Left lung (tissue), 10 donors: ENCODE measurements around the gene ACMSD. TPM values are rescaled to one million over a fixed set of nuclear protein-coding genes. Genes with fewer than 3 reads are reported as not detected.
"Not testable (repeated sequence)": the region's sequence is repeated elsewhere in the genome, so short reads cannot be mapped to it uniquely, and the experiment has no call there.

Experiments
- ATAC-seq: fragments of 200-7000 bp; cut with Tn5 transposase; one replicate; pipeline ENCODE4 v1.9.1; 2020; ENCODE audit warnings: moderate library complexity
- DNase-seq, 4 donors: peaks; one replicate each; pipeline ENCODE4 v3.0.0-alpha.2; 2013 to 2020
- H3K27ac ChIP-seq, 2 donors: fragments of 200-600 bp; sonication (generic) in 1 of 2; one replicate each; pipeline versions ENCODE4 v1.5.0 to v1.8.0; 2020 to 2021
- H3K27me3 ChIP-seq, 2 donors: fragments of 200-600 bp; sonication (generic) in 1 of 2; one replicate each; pipeline versions ENCODE4 v1.5.0 to v1.8.0; 2020 to 2021
- H3K36me3 ChIP-seq, 2 donors: fragments of 200-600 bp; sonication (generic) in 1 of 2; one replicate each; pipeline versions ENCODE4 v1.5.0 to v1.8.0; 2020 to 2021
- H3K4me1 ChIP-seq, 2 donors: fragments of 200-600 bp; one replicate each; pipeline ENCODE4 v1.8.0; 2021
- H3K4me3 ChIP-seq, 2 donors: fragments of 200-600 bp; sonication (generic) in 1 of 2; one replicate each; pipeline versions ENCODE4 v1.5.0 to v1.8.0; 2020 to 2021; ENCODE audit warnings: mild to moderate bottlenecking in 1 of 2
- H3K9me3 ChIP-seq, 2 donors: fragments of 200-600 bp; sonication (generic) in 1 of 2; one replicate each; pipeline versions ENCODE4 v1.5.0 to v1.8.0; 2020 to 2021
- intact Hi-C, 2 donors: fragments of 100-400 bp; cut with DNase I; formaldehyde crosslinking; loops; one replicate each; pipeline versions ENCODE4 v1.11.2 to v1.14.2; 2022
- polyA plus RNA-seq, 6 donors: library from polyadenylated mRNA; unstranded; fragments of 120-200 nt; gene quantifications; one replicate each; pipeline ENCODE4 v1.2.1, GENCODE V29; 2013; ENCODE audit not compliant: insufficient read length in 6 of 6
- total RNA-seq, 2 donors: library from RNA; stranded (reverse); fragmentation: NEBNext Ultra II Directional; extraction: Animal tissue kit (Norgen Biotek cat#: 25700); gene quantifications; one replicate each; pipeline ENCODE4 v1.2.1, GENCODE V29; 2021
- TF ChIP-seq, protein P1 (sequence below), 2 donors: fragments of 200-600 bp; sonication (generic) in 1 of 2; IDR thresholded peaks; one replicate each; pipeline versions ENCODE4 v1.5.0 to v1.8.0; 2021; ENCODE audit warnings: antibody characterized with exemption in 2 of 2
- donor health status: DM: no; HTN: yes; CAD: no.
- donor health status: DM: no; HTN: no; CAD: no.

The ACMSD gene
- total and polyA plus RNA-seq, 8 donors: 1.0 to 2.0 (median 1.7) TPM; not detected in 2

GRCh38 chr2:134796373-134796772 is 42.0 kb upstream of the ACMSD start:
- Histone ChIP-seq H3K36me3 (no peaks in the 10 kb centered on the region), H3K4me1 (no peaks in the 10 kb centered on the region), H3K27ac (no peak overlapping the region), H3K27me3 (no peaks in the 10 kb centered on the region), H3K4me3 (no peak overlapping the region), H3K9me3 (no peaks in the 10 kb centered on the region)
- DNase-seq (no peak), ATAC-seq (no peak)
- intact Hi-C loops: no loop called here
- TF ChIP-seq, protein P1, sequence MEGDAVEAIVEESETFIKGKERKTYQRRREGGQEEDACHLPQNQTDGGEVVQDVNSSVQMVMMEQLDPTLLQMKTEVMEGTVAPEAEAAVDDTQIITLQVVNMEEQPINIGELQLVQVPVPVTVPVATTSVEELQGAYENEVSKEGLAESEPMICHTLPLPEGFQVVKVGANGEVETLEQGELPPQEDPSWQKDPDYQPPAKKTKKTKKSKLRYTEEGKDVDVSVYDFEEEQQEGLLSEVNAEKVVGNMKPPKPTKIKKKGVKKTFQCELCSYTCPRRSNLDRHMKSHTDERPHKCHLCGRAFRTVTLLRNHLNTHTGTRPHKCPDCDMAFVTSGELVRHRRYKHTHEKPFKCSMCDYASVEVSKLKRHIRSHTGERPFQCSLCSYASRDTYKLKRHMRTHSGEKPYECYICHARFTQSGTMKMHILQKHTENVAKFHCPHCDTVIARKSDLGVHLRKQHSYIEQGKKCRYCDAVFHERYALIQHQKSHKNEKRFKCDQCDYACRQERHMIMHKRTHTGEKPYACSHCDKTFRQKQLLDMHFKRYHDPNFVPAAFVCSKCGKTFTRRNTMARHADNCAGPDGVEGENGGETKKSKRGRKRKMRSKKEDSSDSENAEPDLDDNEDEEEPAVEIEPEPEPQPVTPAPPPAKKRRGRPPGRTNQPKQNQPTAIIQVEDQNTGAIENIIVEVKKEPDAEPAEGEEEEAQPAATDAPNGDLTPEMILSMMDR (IDR thresholded peaks at IDR 0.05): no peak

DNA sequence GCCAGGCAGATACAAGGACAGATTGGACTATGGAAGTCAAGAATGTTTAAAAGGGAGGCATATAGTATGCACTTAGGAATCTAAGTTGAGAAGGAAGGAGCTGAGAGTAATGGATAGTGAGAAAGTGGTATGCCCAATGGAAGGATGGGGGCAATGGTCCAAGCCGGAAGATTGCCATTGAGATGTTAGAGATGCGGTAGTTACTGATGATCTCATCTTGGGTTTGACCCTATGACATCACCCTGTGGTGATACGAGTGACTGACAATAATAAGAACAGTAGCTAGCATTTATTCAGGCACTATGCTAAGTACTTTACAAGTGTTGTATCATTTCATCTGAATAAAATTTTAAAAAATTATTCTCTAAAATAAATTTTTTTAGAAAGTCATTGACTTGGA is 38.5 kb upstream of the ACMSD start:
- TF ChIP-seq, protein P1 (IDR thresholded peaks at IDR 0.05): no peak
- H3K4me1 ChIP-seq: no peaks in the 10 kb centered on the region
- no peaks in the 10 kb centered on the region for H3K36me3 ChIP-seq
- no peak for ATAC-seq
- no peak overlapping the region for H3K27ac ChIP-seq
- peaks cover 0 to 14% of the 10 kb centered on the region in 2 donors for H3K9me3 ChIP-seq
- no peak for DNase-seq
- no peaks in the 10 kb centered on the region for H3K27me3 ChIP-seq
- no peak overlapping the region for H3K4me3 ChIP-seq
- intact Hi-C loops: no loop called here

DNA sequence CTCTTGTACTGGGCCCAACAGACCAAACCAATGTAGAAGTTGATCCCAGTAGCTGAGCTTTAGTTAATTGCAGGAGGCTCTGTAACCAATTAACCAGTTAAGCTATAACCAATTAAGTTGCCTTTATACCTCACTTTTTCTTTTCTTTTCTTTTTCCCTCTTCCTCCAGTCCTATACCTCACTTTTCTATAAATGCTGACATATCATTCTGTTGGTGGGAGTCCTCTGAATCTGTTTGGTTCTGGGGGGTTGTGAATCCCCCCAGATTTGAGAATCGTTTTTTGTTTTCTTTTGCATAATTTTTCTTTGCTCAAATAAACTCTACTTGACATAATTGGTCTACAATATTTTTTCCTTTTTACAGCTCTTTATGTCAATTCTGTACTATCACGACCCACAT is 38.1 kb upstream of the ACMSD start:
- TF ChIP-seq, protein P1 (IDR thresholded peaks at IDR 0.05): no peak
- Histone ChIP-seq H3K4me3 (no peak overlapping the region), H3K27ac (no peak overlapping the region), H3K27me3 (no peaks in the 10 kb centered on the region), H3K9me3 (peaks cover 0 to 15% of the 10 kb centered on the region in 2 donors), H3K36me3 (no peaks in the 10 kb centered on the region), H3K4me1 (no peaks in the 10 kb centered on the region)
- no peak for DNase-seq
- intact Hi-C loops: no loop called here
- ATAC-seq: no peak

- H3K4me3 ChIP-seq, H3K27ac ChIP-seq, H3K4me1 ChIP-seq, H3K36me3 ChIP-seq, ATAC-seq, H3K27me3 ChIP-seq, DNase-seq, intact Hi-C loops: not testable (repeated sequence)
- H3K9me3 ChIP-seq: peaks cover 0 to 21% of the 10 kb centered on the region in 2 donors
Measured at GRCh38 chr2:134803609-134804405, 34.6 kb upstream of the ACMSD start.

GRCh38 chr2:134815741-134816140 is 22.7 kb upstream of the ACMSD start:
- H3K4me3 ChIP-seq: no peak overlapping the region
- TF ChIP-seq, protein P1 (IDR thresholded peaks at IDR 0.05): no peak
- intact Hi-C loops: no loop called here
- H3K27ac ChIP-seq: no peak overlapping the region
- peaks cover 0 to 15% of the 10 kb centered on the region in 2 donors for H3K9me3 ChIP-seq
- no peaks in the 10 kb centered on the region for H3K27me3 ChIP-seq
- ATAC-seq (no peak), DNase-seq (no peak)
- no peaks in the 10 kb centered on the region for H3K36me3 ChIP-seq
- no peaks in the 10 kb centered on the region for H3K4me1 ChIP-seq
